NB4 (cell line): ENCODE measurements around the gene THPO.

Source experiments
- DNase-seq: peaks from one replicate; pipeline ENCODE4 v3.0.0; 2010; ENCODE audit warnings: low read depth
- H3K4me3 ChIP-seq: one replicate; pipeline ENCODE4 v1.5.1; 2011; ENCODE audit warnings: mild to moderate bottlenecking, low read depth, low read length, moderate library complexity
- MYC ChIP-seq: IDR thresholded peaks from 2 replicates; pipeline ENCODE4 v1.6.1; 2011; ENCODE audit warnings: low read depth, low read length
- POLR2A ChIP-seq: IDR thresholded peaks from 2 replicates; pipeline ENCODE4 v1.6.1; 2011; ENCODE audit warnings: mild to moderate bottlenecking; ENCODE audit not compliant: insufficient read length; ENCODE audit errors: extremely low read depth
- TF ChIP-seq, protein P1 (sequence below): IDR thresholded peaks from 2 replicates; pipeline ENCODE4 v1.6.1; 2011; ENCODE audit warnings: low read depth, low read length
- TF ChIP-seq, protein P2 (sequence below): IDR thresholded peaks from one replicate; pipeline ENCODE4 v1.5.1; 2012; ENCODE audit warnings: low read depth, low read length

Gene THPO

DNA sequence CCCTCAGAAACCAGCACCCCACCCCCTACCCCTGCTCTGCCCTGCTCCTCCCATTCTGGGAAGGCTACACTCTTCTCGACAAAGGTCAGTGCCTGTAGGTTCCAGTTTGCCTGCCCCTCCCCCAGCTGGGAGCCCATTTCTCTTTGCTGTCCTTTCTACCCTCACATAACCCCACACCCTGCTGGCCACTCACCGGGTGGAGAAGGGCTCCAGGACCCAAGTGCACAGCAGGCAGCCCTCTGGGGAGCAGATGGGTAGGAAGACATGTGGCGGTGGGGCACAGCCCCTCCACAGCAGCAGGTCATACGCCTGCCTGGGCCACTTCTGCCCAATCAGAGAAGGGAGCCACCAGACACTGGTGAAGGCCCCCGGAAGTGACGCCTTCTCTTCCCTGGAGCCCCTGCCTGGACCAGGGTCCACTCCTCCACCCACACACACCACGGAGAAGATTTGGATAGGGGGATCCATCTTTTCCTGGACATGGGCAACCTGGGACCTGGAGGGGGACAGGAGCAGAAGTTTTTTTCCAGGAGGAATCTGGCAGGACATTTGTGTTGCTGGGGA lies at the start of gene THPO:
THPO (minus strand) TSS at position 326 of the 564 bp plus-strand sequence. CDS start 1,948 bp downstream, outside the sequence.
- TF ChIP-seq, protein P1, sequence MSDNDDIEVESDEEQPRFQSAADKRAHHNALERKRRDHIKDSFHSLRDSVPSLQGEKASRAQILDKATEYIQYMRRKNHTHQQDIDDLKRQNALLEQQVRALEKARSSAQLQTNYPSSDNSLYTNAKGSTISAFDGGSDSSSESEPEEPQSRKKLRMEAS, result peak; percentile 70
- TF ChIP-seq POLR2A (peak; percentile 39), MYC (peak; percentile 83)
- TF ChIP-seq, protein P2, sequence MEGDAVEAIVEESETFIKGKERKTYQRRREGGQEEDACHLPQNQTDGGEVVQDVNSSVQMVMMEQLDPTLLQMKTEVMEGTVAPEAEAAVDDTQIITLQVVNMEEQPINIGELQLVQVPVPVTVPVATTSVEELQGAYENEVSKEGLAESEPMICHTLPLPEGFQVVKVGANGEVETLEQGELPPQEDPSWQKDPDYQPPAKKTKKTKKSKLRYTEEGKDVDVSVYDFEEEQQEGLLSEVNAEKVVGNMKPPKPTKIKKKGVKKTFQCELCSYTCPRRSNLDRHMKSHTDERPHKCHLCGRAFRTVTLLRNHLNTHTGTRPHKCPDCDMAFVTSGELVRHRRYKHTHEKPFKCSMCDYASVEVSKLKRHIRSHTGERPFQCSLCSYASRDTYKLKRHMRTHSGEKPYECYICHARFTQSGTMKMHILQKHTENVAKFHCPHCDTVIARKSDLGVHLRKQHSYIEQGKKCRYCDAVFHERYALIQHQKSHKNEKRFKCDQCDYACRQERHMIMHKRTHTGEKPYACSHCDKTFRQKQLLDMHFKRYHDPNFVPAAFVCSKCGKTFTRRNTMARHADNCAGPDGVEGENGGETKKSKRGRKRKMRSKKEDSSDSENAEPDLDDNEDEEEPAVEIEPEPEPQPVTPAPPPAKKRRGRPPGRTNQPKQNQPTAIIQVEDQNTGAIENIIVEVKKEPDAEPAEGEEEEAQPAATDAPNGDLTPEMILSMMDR, result no peak
- peak within 1 kb of the TSS; percentile 32 for H3K4me3 ChIP-seq
- peak; percentile 55 for DNase-seq

DNA sequence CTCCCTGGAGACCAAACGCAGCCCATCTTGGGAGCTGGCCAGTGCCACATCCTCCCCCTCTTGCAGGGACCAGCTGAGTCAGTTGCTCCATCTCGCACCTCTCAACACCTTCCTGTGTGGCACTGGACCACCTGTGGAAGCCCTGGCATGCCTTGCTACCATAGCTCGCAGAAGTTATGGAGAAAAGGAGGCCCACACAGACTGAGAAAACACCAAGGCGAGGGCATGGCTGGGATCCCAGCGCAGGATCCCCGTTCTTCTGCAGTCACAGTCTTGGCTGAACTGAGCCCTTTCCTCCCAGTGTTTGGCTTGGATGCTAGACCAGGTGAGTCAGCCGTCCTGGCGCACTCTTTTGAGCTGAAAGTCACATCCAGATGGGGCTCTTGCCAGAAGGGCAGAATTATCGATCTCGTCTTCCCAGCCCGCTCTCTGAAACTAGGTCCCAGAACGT lies 48.7 kb upstream of the THPO start:
- TF ChIP-seq, protein P2, result no peak
- TF ChIP-seq, protein P1, result no peak
- H3K4me3 ChIP-seq, result no peak overlapping the region
- DNase-seq, result no peak

DNA sequence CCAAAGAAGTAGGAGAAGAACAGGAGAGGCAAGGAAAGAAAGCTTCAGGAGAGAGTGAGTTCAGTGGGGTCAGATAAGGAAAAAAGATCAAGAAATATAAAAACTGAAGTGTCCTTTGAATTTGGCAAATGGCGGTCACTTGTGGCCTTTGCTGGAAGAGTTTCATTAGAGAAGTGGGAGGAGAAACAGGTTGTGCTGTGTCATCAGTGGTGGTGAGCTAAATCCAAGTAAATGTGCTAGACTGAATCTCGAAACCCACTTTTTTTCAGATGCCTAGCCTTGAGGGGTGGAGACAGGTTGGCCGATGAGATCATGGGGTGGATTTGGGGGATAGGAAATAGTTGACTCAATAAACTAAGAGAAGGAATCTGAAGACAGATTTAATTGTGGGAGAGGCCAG lies 45.6 kb upstream of the THPO start:
- no peak overlapping the region for H3K4me3 ChIP-seq
- TF ChIP-seq, protein P1, result no peak
- TF ChIP-seq, protein P2, result no peak
- TF ChIP-seq MYC, result no peak
- no peak for TF ChIP-seq POLR2A
- no peak for DNase-seq

DNA sequence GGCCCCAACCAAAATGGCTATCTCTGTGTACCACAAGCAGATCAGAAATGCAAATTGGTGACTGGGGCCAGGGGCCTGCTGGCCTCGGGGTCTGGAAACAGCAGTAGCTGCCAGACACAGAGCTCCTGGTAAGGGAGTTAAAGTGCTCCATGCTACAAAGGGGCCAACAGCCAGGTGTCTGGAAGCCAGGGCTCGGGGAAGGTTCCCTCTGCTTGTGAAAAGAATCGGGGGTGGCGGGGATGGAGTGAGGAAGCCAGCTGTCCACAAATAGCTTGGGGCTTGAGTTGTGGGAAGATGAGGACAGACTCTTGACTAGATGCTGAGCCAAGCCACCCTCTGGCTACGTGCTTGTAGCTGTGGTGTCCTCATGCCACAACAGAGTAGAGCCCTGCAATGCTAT lies 41.2 kb upstream of the THPO start:
- no peak overlapping the region for H3K4me3 ChIP-seq
- TF ChIP-seq, protein P2, result no peak
- TF ChIP-seq POLR2A (no peak), MYC (no peak)
- TF ChIP-seq, protein P1, result no peak
- DNase-seq, result no peak

DNA sequence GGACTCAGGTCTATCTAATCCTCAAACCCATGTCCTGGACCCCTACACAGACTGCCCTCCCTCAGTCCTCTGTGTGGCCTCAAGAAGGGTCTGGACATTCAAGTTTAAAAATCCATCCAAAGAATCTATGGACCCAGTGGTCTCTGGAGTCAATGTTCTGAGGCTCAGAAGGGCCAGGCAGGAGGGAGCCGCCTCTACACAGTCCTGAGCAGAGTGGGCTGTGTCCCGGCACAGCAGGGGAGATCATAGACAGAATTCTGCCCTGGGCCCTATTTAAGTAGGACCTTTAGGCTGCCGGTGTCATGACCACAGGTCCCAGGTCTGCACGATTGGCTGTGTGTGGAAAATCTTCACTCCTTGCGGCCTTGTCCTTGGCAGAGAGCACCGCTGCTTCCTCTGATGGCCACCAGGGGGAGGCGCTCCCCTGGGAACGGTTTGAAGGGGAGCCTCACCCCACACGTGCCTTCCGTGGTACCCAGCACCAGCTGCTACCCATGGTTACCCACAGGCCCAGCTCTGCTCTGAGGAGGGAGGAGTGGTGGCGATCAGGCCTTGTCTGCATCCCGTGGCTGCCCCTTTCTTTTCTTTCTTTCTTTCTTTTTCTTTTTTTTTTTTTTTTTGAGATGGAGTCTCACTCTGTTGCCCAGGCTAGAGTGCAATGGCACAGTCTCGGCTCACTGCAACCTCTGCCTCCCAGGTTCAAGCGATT lies 39.8 kb upstream of the THPO start:
- no peak overlapping the region for H3K4me3 ChIP-seq
- DNase-seq, result peak; percentile 72
- TF ChIP-seq MYC, result peak; percentile 80
- TF ChIP-seq, protein P2, result peak; percentile 88
- TF ChIP-seq, protein P1, result peak; percentile 83
- TF ChIP-seq POLR2A, result no peak

DNA sequence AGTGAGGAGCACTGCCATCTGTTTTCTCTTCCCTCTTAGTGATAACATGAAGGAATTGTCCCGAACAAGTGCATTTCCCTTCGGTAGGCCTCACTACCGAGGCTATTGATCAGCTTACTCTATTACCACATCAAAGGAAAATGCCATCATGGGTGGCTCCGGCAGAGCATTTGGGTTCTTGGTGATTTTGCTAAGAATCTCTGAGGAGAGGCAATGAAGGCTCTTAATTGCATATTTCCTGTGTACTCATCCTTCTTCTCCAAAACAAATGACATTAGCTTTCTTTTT lies 37.1 kb upstream of the THPO start:
- no peak for DNase-seq
- H3K4me3 ChIP-seq, result no peak overlapping the region
- TF ChIP-seq, protein P2, result no peak
- TF ChIP-seq, protein P1, result no peak
- TF ChIP-seq MYC (no peak), POLR2A (no peak)
